ENCODE data around the gene VPS37B.

VPS37B gene

GRCh38 chr12:122895704-122896636 is at the start of gene VPS37B:
Gene VPS37B, minus strand, starts transcription at chr12:122896124. Its CDS starts 62 bp downstream, at chr12:122896062.
- Histone ChIP-seq H3F3A (ENCODE audit: insufficient read depth, low read length) (no peaks in the 10 kb centered on the region), H3K4me3 (ENCODE audit: low read depth, low read length, poor library complexity, severe bottlenecking) (no peak within 1 kb of the TSS), H3K79me2 (ENCODE audit: insufficient read depth, low read length) (no peaks in the 10 kb centered on the region), H4K20me1 (ENCODE audit: insufficient read depth, low read length) (no peaks in the 10 kb centered on the region), H3K4me1 (ENCODE audit: insufficient read depth, low read length, severe bottlenecking) (no peaks in the 10 kb centered on the region), H3K9ac (ENCODE audit: low read length) (no peak within 1 kb of the TSS), H3K36me3 (ENCODE audit: insufficient read depth, low read length) (no peaks in the 10 kb centered on the region), H3K27me3 (ENCODE audit: insufficient read depth, low read length) (no peaks in the 10 kb centered on the region), H2AFZ (ENCODE audit: low read length) (no peak within 1 kb of the TSS), H3K9me3 (ENCODE audit: low read length) (no peaks in the 10 kb centered on the region), H3K27ac (ENCODE audit: low read depth, low read length, poor library complexity, severe bottlenecking) (no peak within 1 kb of the TSS), H3K9me2 (ENCODE audit: low read depth, low read length) (no peaks in the 10 kb centered on the region), H3K4me2 (ENCODE audit: low read length) (no peak within 1 kb of the TSS)
- TF ChIP-seq, protein P1, sequence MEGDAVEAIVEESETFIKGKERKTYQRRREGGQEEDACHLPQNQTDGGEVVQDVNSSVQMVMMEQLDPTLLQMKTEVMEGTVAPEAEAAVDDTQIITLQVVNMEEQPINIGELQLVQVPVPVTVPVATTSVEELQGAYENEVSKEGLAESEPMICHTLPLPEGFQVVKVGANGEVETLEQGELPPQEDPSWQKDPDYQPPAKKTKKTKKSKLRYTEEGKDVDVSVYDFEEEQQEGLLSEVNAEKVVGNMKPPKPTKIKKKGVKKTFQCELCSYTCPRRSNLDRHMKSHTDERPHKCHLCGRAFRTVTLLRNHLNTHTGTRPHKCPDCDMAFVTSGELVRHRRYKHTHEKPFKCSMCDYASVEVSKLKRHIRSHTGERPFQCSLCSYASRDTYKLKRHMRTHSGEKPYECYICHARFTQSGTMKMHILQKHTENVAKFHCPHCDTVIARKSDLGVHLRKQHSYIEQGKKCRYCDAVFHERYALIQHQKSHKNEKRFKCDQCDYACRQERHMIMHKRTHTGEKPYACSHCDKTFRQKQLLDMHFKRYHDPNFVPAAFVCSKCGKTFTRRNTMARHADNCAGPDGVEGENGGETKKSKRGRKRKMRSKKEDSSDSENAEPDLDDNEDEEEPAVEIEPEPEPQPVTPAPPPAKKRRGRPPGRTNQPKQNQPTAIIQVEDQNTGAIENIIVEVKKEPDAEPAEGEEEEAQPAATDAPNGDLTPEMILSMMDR (IDR thresholded peaks at IDR 0.05; ENCODE audit: low read length): no peak
- TF ChIP-seq EZH2 (IDR thresholded peaks at IDR 0.05; ENCODE audit: borderline replicate concordance, low read length): no peak

- TF ChIP-seq, protein P1 (IDR thresholded peaks at IDR 0.05; ENCODE audit: low read length): no peak
- TF ChIP-seq EZH2 (IDR thresholded peaks at IDR 0.05; ENCODE audit: borderline replicate concordance, low read length): no peak
- Histone ChIP-seq H3K9ac (ENCODE audit: low read length) (no peak overlapping the region), H3K4me2 (ENCODE audit: low read length) (no peak overlapping the region), H3K79me2 (ENCODE audit: insufficient read depth, low read length) (no peaks in the 10 kb centered on the region), H2AFZ (ENCODE audit: low read length) (no peak overlapping the region), H3K36me3 (ENCODE audit: insufficient read depth, low read length) (no peaks in the 10 kb centered on the region), H3F3A (ENCODE audit: insufficient read depth, low read length) (no peaks in the 10 kb centered on the region), H3K4me3 (ENCODE audit: low read depth, low read length, poor library complexity, severe bottlenecking) (no peak overlapping the region), H3K9me3 (ENCODE audit: low read length) (no peaks in the 10 kb centered on the region), H3K9me2 (ENCODE audit: low read depth, low read length) (no peaks in the 10 kb centered on the region), H3K4me1 (ENCODE audit: insufficient read depth, low read length, severe bottlenecking) (no peaks in the 10 kb centered on the region), H4K20me1 (ENCODE audit: insufficient read depth, low read length) (no peaks in the 10 kb centered on the region), H3K27ac (ENCODE audit: low read depth, low read length, poor library complexity, severe bottlenecking) (no peak overlapping the region), H3K27me3 (ENCODE audit: insufficient read depth, low read length) (no peaks in the 10 kb centered on the region; the same call in 1 of the 2 replicates)
Observed at GRCh38 chr12:122944605-122945592, 49.0 kb upstream of the VPS37B start.

GRCh38 chr12:122943196-122943595 is 47.3 kb upstream of the VPS37B start:
- Histone ChIP-seq H3K4me1 (ENCODE audit: insufficient read depth, low read length, severe bottlenecking) (no peaks in the 10 kb centered on the region), H3K9me2 (ENCODE audit: low read depth, low read length) (no peaks in the 10 kb centered on the region), H3K27me3 (ENCODE audit: insufficient read depth, low read length) (no peaks in the 10 kb centered on the region; the same call in 1 of the 2 replicates), H3K9ac (ENCODE audit: low read length) (no peak overlapping the region), H3K27ac (ENCODE audit: low read depth, low read length, poor library complexity, severe bottlenecking) (no peak overlapping the region), H3K4me3 (ENCODE audit: low read depth, low read length, poor library complexity, severe bottlenecking) (no peak overlapping the region), H3F3A (ENCODE audit: insufficient read depth, low read length) (no peaks in the 10 kb centered on the region), H4K20me1 (ENCODE audit: insufficient read depth, low read length) (no peaks in the 10 kb centered on the region), H2AFZ (ENCODE audit: low read length) (no peak overlapping the region), H3K4me2 (ENCODE audit: low read length) (no peak overlapping the region), H3K36me3 (ENCODE audit: insufficient read depth, low read length) (no peaks in the 10 kb centered on the region), H3K9me3 (ENCODE audit: low read length) (no peaks in the 10 kb centered on the region), H3K79me2 (ENCODE audit: insufficient read depth, low read length) (no peaks in the 10 kb centered on the region)
- TF ChIP-seq, protein P1 (IDR thresholded peaks at IDR 0.05; ENCODE audit: low read length): no peak
- no peak for TF ChIP-seq EZH2 (IDR thresholded peaks at IDR 0.05; ENCODE audit: borderline replicate concordance, low read length)
